ENCODE measurements around the gene DNAL4.

DNA sequence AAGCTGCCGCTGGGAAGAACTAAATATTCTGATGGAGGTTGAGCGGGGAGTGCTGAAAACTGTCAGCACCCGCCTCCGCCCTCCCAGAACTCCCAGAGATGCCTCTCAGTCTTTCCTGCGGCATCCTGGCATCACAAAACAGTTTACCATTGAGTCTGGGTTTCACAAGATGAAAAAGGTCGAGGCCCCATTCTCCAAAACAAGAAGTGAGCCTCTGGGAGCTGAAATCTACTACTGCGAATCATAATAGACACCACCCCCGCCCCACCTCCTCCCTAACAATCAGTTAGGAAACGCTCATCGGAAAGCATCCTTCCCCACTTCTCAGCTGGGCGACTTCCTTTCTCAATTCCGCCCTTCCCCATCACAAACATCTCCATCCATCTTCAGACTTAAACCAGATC is 39.2 kb downstream of the DNAL4 start:
- no peak for TF ChIP-seq CTCF (IDR thresholded peaks at IDR 0.05)
- TF ChIP-seq POLR2AphosphoS5 (IDR thresholded peaks at IDR 0.05) = no peak

Measured in sigmoid colon (tissue), 4 donors.